ENCODE measurements around the gene EWSR1. TPM values are rescaled to one million over a fixed set of nuclear protein-coding genes. Genes with fewer than 3 reads are reported as not detected.

The EWSR1 gene
- total and polyA plus RNA-seq, 2 experiments from 2014 or later = 391 to 427 TPM

DNA sequence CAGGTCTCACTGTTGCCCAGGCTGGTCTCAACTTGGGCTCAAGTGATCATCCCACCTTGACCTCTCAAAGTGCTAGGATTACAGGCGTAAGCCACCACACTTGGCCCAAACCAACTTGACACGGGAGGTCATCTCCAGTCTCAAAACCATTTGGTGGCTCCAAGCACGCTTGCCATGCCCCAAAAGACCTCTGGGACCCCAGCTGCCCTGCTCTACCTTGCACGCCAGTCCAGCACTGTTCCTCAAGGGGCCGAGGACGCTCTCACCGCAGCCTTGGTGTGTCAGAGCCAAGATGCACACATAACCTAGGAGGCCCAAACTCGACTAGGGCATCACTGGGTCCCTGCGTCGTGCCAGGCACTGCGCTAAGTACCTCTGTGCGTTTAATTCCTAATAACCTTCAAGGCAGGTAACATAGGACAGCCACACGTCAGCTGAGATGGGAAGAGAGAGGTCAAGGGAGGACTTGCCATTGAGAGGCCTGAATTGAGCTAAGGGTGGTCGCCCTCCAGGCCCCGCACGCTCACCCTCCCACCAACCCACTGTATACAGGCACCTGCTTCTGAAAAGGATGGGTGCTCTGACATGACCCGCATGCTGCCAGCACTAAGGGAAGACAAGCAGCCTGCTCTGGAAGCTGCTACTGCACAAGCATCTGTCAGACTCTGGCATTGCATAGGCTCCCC is 33.8 kb downstream of the EWSR1 start:
- Histone ChIP-seq H3K4me3 (no peak overlapping the region), H3K36me3 (ENCODE audit: insufficient read depth) (peaks cover 37% of the 10 kb centered on the region), H4K20me1 (replicated peaks; ENCODE audit: insufficient read depth) (peaks cover 15% of the 10 kb centered on the region), H3K79me2 (replicated peaks; ENCODE audit: insufficient read depth) (0 out of 2 replicates have a peak, but pooled peaks cover 3% of the 10 kb centered on the region), H3K27ac (ENCODE audit: low read depth) (peak overlapping the region; percentile 76; the same call in 1 of the 2 replicates), H3K27me3 (ENCODE audit: insufficient read depth) (no peaks in the 10 kb centered on the region), H3K9me2 (ENCODE audit: insufficient read depth) (no peaks in the 10 kb centered on the region), H3K4me1 (ENCODE audit: insufficient read depth) (peaks cover 10% of the 10 kb centered on the region; the same call in 1 of the 2 replicates), H3K4me2 (no peak overlapping the region), H3F3A (replicated peaks; ENCODE audit: low read depth) (peaks cover 57% of the 10 kb centered on the region), H2AFZ (no peak overlapping the region)
- no peak overlapping the region for H3K4me3 Mint-ChIP-seq
- no peak for DNase-seq (ENCODE audit: low spot score)
- TF ChIP-seq, protein P1, sequence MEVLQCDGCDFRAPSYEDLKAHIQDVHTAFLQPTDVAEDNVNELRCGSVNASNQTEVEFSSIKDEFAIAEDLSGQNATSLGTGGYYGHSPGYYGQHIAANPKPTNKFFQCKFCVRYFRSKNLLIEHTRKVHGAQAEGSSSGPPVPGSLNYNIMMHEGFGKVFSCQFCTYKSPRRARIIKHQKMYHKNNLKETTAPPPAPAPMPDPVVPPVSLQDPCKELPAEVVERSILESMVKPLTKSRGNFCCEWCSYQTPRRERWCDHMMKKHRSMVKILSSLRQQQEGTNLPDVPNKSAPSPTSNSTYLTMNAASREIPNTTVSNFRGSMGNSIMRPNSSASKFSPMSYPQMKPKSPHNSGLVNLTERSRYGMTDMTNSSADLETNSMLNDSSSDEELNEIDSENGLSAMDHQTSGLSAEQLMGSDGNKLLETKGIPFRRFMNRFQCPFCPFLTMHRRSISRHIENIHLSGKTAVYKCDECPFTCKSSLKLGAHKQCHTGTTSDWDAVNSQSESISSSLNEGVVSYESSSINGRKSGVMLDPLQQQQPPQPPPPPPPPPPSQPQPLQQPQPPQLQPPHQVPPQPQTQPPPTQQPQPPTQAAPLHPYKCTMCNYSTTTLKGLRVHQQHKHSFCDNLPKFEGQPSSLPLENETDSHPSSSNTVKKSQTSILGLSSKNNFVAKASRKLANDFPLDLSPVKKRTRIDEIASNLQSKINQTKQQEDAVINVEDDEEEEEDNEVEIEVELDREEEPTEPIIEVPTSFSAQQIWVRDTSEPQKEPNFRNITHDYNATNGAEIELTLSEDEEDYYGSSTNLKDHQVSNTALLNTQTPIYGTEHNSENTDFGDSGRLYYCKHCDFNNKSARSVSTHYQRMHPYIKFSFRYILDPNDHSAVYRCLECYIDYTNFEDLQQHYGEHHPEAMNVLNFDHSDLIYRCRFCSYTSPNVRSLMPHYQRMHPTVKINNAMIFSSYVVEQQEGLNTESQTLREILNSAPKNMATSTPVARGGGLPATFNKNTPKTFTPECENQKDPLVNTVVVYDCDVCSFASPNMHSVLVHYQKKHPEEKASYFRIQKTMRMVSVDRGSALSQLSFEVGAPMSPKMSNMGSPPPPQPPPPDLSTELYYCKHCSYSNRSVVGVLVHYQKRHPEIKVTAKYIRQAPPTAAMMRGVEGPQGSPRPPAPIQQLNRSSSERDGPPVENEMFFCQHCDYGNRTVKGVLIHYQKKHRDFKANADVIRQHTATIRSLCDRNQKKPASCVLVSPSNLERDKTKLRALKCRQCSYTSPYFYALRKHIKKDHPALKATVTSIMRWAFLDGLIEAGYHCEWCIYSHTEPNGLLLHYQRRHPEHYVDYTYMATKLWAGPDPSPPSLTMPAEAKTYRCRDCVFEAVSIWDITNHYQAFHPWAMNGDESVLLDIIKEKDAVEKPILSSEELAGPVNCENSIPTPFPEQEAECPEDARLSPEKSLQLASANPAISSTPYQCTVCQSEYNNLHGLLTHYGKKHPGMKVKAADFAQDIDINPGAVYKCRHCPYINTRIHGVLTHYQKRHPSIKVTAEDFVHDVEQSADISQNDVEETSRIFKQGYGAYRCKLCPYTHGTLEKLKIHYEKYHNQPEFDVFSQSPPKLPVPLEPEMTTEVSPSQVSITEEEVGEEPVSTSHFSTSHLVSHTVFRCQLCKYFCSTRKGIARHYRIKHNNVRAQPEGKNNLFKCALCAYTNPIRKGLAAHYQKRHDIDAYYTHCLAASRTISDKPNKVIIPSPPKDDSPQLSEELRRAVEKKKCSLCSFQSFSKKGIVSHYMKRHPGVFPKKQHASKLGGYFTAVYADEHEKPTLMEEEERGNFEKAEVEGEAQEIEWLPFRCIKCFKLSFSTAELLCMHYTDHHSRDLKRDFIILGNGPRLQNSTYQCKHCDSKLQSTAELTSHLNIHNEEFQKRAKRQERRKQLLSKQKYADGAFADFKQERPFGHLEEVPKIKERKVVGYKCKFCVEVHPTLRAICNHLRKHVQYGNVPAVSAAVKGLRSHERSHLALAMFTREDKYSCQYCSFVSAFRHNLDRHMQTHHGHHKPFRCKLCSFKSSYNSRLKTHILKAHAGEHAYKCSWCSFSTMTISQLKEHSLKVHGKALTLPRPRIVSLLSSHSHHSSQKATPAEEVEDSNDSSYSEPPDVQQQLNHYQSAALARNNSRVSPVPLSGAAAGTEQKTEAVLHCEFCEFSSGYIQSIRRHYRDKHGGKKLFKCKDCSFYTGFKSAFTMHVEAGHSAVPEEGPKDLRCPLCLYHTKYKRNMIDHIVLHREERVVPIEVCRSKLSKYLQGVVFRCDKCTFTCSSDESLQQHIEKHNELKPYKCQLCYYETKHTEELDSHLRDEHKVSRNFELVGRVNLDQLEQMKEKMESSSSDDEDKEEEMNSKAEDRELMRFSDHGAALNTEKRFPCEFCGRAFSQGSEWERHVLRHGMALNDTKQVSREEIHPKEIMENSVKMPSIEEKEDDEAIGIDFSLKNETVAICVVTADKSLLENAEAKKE (CRISPR knock-in tag; IDR thresholded peaks at IDR 0.05) = no peak
- TF ChIP-seq JUNB (IDR thresholded peaks at IDR 0.05; ENCODE audit: unreplicated experiment) (no peak), ZNF331 (CRISPR knock-in tag; IDR thresholded peaks at IDR 0.05; ENCODE audit: low read depth) (no peak), CREB1 (CRISPR knock-in tag; IDR thresholded peaks at IDR 0.05; ENCODE audit: low read depth) (no peak), NANOG (IDR thresholded peaks at IDR 0.05; ENCODE audit: borderline replicate concordance) (no peak), ZNF114 (CRISPR knock-in tag; IDR thresholded peaks at IDR 0.05) (no peak), STAT1 (IDR thresholded peaks at IDR 0.05; ENCODE audit: unreplicated experiment) (no peak), EZH2 (IDR thresholded peaks at IDR 0.05; ENCODE audit: low read depth, unreplicated experiment) (no peak)
- TF ChIP-seq, protein P2, sequence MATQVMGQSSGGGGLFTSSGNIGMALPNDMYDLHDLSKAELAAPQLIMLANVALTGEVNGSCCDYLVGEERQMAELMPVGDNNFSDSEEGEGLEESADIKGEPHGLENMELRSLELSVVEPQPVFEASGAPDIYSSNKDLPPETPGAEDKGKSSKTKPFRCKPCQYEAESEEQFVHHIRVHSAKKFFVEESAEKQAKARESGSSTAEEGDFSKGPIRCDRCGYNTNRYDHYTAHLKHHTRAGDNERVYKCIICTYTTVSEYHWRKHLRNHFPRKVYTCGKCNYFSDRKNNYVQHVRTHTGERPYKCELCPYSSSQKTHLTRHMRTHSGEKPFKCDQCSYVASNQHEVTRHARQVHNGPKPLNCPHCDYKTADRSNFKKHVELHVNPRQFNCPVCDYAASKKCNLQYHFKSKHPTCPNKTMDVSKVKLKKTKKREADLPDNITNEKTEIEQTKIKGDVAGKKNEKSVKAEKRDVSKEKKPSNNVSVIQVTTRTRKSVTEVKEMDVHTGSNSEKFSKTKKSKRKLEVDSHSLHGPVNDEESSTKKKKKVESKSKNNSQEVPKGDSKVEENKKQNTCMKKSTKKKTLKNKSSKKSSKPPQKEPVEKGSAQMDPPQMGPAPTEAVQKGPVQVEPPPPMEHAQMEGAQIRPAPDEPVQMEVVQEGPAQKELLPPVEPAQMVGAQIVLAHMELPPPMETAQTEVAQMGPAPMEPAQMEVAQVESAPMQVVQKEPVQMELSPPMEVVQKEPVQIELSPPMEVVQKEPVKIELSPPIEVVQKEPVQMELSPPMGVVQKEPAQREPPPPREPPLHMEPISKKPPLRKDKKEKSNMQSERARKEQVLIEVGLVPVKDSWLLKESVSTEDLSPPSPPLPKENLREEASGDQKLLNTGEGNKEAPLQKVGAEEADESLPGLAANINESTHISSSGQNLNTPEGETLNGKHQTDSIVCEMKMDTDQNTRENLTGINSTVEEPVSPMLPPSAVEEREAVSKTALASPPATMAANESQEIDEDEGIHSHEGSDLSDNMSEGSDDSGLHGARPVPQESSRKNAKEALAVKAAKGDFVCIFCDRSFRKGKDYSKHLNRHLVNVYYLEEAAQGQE (IDR thresholded peaks at IDR 0.05; ENCODE audit: unreplicated experiment) = no peak
- TF ChIP-seq, protein P3, sequence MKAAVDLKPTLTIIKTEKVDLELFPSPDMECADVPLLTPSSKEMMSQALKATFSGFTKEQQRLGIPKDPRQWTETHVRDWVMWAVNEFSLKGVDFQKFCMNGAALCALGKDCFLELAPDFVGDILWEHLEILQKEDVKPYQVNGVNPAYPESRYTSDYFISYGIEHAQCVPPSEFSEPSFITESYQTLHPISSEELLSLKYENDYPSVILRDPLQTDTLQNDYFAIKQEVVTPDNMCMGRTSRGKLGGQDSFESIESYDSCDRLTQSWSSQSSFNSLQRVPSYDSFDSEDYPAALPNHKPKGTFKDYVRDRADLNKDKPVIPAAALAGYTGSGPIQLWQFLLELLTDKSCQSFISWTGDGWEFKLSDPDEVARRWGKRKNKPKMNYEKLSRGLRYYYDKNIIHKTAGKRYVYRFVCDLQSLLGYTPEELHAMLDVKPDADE (IDR thresholded peaks at IDR 0.05) = no peak
- TF ChIP-seq, protein P4, sequence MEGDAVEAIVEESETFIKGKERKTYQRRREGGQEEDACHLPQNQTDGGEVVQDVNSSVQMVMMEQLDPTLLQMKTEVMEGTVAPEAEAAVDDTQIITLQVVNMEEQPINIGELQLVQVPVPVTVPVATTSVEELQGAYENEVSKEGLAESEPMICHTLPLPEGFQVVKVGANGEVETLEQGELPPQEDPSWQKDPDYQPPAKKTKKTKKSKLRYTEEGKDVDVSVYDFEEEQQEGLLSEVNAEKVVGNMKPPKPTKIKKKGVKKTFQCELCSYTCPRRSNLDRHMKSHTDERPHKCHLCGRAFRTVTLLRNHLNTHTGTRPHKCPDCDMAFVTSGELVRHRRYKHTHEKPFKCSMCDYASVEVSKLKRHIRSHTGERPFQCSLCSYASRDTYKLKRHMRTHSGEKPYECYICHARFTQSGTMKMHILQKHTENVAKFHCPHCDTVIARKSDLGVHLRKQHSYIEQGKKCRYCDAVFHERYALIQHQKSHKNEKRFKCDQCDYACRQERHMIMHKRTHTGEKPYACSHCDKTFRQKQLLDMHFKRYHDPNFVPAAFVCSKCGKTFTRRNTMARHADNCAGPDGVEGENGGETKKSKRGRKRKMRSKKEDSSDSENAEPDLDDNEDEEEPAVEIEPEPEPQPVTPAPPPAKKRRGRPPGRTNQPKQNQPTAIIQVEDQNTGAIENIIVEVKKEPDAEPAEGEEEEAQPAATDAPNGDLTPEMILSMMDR (conservative IDR thresholded peaks at IDR 0.05; ENCODE audit: low read depth in 2 of 2) = no peak
- peaks cover 46% of the 10 kb centered on the region for H3K36me3 Mint-ChIP-seq (ENCODE audit: low read depth)
- peaks cover 25% of the 10 kb centered on the region for H3K4me1 Mint-ChIP-seq
- no peaks in the 10 kb centered on the region; the same call in 2 of the 3 replicates for H3K9me3 Mint-ChIP-seq
- no peak for ATAC-seq
- peaks cover 30% of the 10 kb centered on the region for H3K27me3 Mint-ChIP-seq (ENCODE audit: insufficient read depth, low read depth, poor library complexity)
- H3K27ac Mint-ChIP-seq = peak overlapping the region; percentile 57; the same call in 1 of the 2 replicates

Measured in GM23338 (cell line).